ENCODE results near the gene GLP1R.

DNA sequence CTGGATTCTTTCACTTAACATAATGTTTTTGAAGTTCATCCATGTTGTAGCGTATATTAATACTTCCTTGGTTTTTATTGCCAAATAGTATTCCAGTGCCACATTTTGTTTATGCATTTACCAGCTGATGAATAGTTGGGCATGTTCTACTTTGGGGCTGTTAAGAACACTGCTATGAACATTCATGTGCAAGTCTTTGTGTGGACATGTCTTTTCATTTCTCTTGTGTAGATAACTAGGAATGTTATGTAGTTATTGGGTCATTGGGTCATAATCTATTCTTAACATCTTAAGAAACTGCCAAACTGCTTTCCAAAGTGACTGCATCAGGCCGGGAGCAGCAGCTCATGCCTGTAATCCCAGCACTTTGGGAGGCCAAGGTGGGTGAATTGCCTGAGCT lies 43.8 kb upstream of the GLP1R start:
- TF ChIP-seq, protein P1, sequence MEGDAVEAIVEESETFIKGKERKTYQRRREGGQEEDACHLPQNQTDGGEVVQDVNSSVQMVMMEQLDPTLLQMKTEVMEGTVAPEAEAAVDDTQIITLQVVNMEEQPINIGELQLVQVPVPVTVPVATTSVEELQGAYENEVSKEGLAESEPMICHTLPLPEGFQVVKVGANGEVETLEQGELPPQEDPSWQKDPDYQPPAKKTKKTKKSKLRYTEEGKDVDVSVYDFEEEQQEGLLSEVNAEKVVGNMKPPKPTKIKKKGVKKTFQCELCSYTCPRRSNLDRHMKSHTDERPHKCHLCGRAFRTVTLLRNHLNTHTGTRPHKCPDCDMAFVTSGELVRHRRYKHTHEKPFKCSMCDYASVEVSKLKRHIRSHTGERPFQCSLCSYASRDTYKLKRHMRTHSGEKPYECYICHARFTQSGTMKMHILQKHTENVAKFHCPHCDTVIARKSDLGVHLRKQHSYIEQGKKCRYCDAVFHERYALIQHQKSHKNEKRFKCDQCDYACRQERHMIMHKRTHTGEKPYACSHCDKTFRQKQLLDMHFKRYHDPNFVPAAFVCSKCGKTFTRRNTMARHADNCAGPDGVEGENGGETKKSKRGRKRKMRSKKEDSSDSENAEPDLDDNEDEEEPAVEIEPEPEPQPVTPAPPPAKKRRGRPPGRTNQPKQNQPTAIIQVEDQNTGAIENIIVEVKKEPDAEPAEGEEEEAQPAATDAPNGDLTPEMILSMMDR (IDR thresholded peaks at IDR 0.05; ENCODE audit: low read length): no peak
- TF ChIP-seq EZH2 (IDR thresholded peaks at IDR 0.05; ENCODE audit: borderline replicate concordance, low read length): no peak

Data from OCI-LY1 (cell line).